ENCODE data around the gene C16orf54.
A peak's percentile ranks its signal among the peaks of the same experiment; 100 is the strongest.
"Not testable (repeated sequence)": the region's sequence is repeated elsewhere in the genome, so short reads cannot be mapped to it uniquely, and the experiment has no call there.

The C16orf54 gene

GRCh38 chr16:29775742-29776408 is 30.1 kb upstream of the C16orf54 start:
- DNase-seq (ENCODE audit: low read depth in 2 of 2): peak; percentile 20 to 38
- TF ChIP-seq CTCF (IDR thresholded peaks at IDR 0.05; ENCODE audit: low read depth, low read length): no peak
- no peak overlapping the region for H3K4me3 ChIP-seq (replicated peaks in 1 of 2; ENCODE audit: low read depth in 2 of 2, low read length in 2 of 2)

- no peak for TF ChIP-seq CTCF (IDR thresholded peaks at IDR 0.05; ENCODE audit: low read depth, low read length)
Observed at GRCh38 chr16:29774730-29775129, 28.9 kb upstream of the C16orf54 start.

GRCh38 chr16:29772330-29772729 is 26.5 kb upstream of the C16orf54 start:
- H3K4me3 ChIP-seq (replicated peaks in 1 of 2; ENCODE audit: low read depth in 2 of 2, low read length in 2 of 2): not testable (repeated sequence)
- peak in 1 of 2 donors; percentile 10 for DNase-seq (ENCODE audit: low read depth in 2 of 2)

More at GRCh38 chr16:29774730-29775129, 28.9 kb upstream of the C16orf54 start:
- DNase-seq (ENCODE audit: low read depth in 2 of 2): no peak
- no peak overlapping the region for H3K4me3 ChIP-seq (replicated peaks in 1 of 2; ENCODE audit: low read depth in 2 of 2, low read length in 2 of 2)

- TF ChIP-seq CTCF (IDR thresholded peaks at IDR 0.05; ENCODE audit: low read depth, low read length): no peak
- no peak overlapping the region for H3K4me3 ChIP-seq (replicated peaks in 1 of 2; ENCODE audit: low read depth in 2 of 2, low read length in 2 of 2)
- no peak for DNase-seq (ENCODE audit: low read depth in 2 of 2)
Observed at GRCh38 chr16:29770250-29770929, 24.6 kb upstream of the C16orf54 start.

GRCh38 chr16:29769507-29769906 is 23.7 kb upstream of the C16orf54 start:
- no peak for TF ChIP-seq CTCF (IDR thresholded peaks at IDR 0.05; ENCODE audit: low read depth, low read length)
- no peak for DNase-seq (ENCODE audit: low read depth in 2 of 2)

GRCh38 chr16:29767062-29767461 is 21.3 kb upstream of the C16orf54 start:
- no peak for TF ChIP-seq CTCF (IDR thresholded peaks at IDR 0.05; ENCODE audit: low read depth, low read length)
- H3K4me3 ChIP-seq (replicated peaks in 1 of 2; ENCODE audit: low read depth in 2 of 2, low read length in 2 of 2): no peak overlapping the region
- DNase-seq (ENCODE audit: low read depth in 2 of 2): no peak

More at GRCh38 chr16:29769507-29769906, 23.7 kb upstream of the C16orf54 start:
- no peak overlapping the region for H3K4me3 ChIP-seq (replicated peaks in 1 of 2; ENCODE audit: low read depth in 2 of 2, low read length in 2 of 2)

GRCh38 chr16:29766571-29766970 is 20.8 kb upstream of the C16orf54 start:
- no peak for TF ChIP-seq CTCF (IDR thresholded peaks at IDR 0.05; ENCODE audit: low read depth, low read length)
- H3K4me3 ChIP-seq (replicated peaks in 1 of 2; ENCODE audit: low read depth in 2 of 2, low read length in 2 of 2): no peak overlapping the region
- DNase-seq (ENCODE audit: low read depth in 2 of 2): no peak

Measured in cardiac fibroblast (primary cell).